Breast epithelium (tissue), 4 donors: ENCODE measurements around the gene ALKBH5. TPM values are rescaled to one million over a fixed set of nuclear protein-coding genes. Genes with fewer than 3 reads are reported as not detected.

Source experiments
- DNase-seq, 2 donors: peaks; one replicate each; pipeline ENCODE4 v3.0.0-alpha.2; 2019; ENCODE audit warnings: low spot score in 2 of 2
- H3K27ac ChIP-seq, 2 donors: fragments of 200-600 bp; sonication (generic) in 1 of 2; one replicate each; pipeline ENCODE4 v1.5.1; 2016 to 2019; ENCODE audit warnings: mild to moderate bottlenecking in 1 of 2
- H3K27me3 ChIP-seq, 2 donors: fragments of 200-600 bp; sonication (generic) in 1 of 2; one replicate each; pipeline versions ENCODE4 v1.5.1 to v1.6.0; 2017 to 2019; ENCODE audit warnings: control low read depth in 1 of 2, mild to moderate bottlenecking in 1 of 2
- H3K36me3 ChIP-seq: fragments of 200-600 bp; one replicate; pipeline ENCODE4 v1.5.1; 2019
- H3K4me1 ChIP-seq, 2 donors: fragments of 200-600 bp; sonication (generic); one replicate each; pipeline ENCODE4 v1.5.1; 2016 to 2019; ENCODE audit warnings: control low read depth in 1 of 2
- H3K4me3 ChIP-seq, 3 donors: fragments of 200-600 bp; sonication (generic); 1 replicate in 2 of 3; 2 replicates in 1 of 3; pipeline ENCODE4 v1.5.1; 2016 to 2019; ENCODE audit warnings: mild to moderate bottlenecking in 3 of 3, moderate library complexity in 2 of 3
- H3K9me3 ChIP-seq, 2 donors: fragments of 200-600 bp; sonication (generic) in 1 of 2; one replicate each; pipeline ENCODE4 v1.5.1; 2016 to 2019; ENCODE audit warnings: control low read depth in 1 of 2
- POLR2A ChIP-seq: fragments of 450-650 bp; IDR thresholded peaks from one replicate; pipeline ENCODE4 v1.6.1; 2016; ENCODE audit warnings: antibody characterized with exemption, mild to moderate bottlenecking, moderate library complexity
- POLR2AphosphoS5 ChIP-seq, 3 donors: sonication (generic); formaldehyde crosslinking; IDR thresholded peaks; one replicate each; pipeline ENCODE4 v1.6.1; 2017; ENCODE audit warnings: antibody characterized with exemption in 3 of 3
- intact Hi-C: fragments of 100-400 bp; cut with DNase I; formaldehyde crosslinking; loops from one replicate; pipeline ENCODE4 v1.15.1; 2023; ENCODE audit warnings: low total_unique reads
- total RNA-seq, 3 donors: library from RNA; depleted of rRNA; stranded (reverse); fragments of >200 nt; gene quantifications; one replicate each; pipeline ENCODE4 v1.1.0, GENCODE V29; 2016
- TF ChIP-seq, protein P1 (sequence below), 3 donors: fragments of 450-650 bp; IDR thresholded peaks; one replicate each; pipeline ENCODE4 v1.5.1; 2016 to 2017; ENCODE audit warnings: antibody characterized with exemption in 3 of 3, mild to moderate bottlenecking in 3 of 3, moderate library complexity in 3 of 3

Gene ALKBH5
- total RNA-seq, 3 donors from 2014 or later, result 80.0 to 90.0 (median 82.3) TPM

DNA sequence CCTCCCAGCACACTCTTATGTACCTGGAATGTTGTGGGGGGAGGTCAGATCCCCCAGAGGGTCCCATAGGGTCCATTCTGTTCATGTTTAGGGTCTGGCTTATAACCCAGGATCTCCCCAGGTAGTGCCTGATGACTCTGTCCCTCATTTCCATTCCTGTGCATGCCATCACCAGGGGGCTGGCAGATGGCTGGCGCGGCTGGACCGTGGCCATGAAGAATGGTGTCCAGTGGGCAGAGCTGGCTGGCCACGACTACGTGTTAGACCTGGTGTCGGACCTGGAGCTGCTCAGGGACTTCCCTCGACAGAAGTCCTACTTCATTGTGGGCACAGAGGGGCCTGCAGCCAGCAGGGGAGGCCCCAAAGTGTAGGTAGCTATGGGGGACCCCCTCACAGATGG, 35.0 kb upstream of the ALKBH5 start:
- Histone ChIP-seq H3K4me1 (peaks cover 4 to 6% of the 10 kb centered on the region in 2 donors), H3K9me3 (no peaks in the 10 kb centered on the region), H3K27ac (no peak overlapping the region), H3K4me3 (no peak overlapping the region), H3K27me3 (no peaks in the 10 kb centered on the region), H3K36me3 (no peaks in the 10 kb centered on the region)
- TF ChIP-seq, protein P1, sequence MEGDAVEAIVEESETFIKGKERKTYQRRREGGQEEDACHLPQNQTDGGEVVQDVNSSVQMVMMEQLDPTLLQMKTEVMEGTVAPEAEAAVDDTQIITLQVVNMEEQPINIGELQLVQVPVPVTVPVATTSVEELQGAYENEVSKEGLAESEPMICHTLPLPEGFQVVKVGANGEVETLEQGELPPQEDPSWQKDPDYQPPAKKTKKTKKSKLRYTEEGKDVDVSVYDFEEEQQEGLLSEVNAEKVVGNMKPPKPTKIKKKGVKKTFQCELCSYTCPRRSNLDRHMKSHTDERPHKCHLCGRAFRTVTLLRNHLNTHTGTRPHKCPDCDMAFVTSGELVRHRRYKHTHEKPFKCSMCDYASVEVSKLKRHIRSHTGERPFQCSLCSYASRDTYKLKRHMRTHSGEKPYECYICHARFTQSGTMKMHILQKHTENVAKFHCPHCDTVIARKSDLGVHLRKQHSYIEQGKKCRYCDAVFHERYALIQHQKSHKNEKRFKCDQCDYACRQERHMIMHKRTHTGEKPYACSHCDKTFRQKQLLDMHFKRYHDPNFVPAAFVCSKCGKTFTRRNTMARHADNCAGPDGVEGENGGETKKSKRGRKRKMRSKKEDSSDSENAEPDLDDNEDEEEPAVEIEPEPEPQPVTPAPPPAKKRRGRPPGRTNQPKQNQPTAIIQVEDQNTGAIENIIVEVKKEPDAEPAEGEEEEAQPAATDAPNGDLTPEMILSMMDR (IDR thresholded peaks at IDR 0.05), result no peak
- TF ChIP-seq POLR2AphosphoS5 (IDR thresholded peaks at IDR 0.05) (no peak), POLR2A (no peak)
- DNase-seq, result no peak
- intact Hi-C loops, result no loop called here

DNA sequence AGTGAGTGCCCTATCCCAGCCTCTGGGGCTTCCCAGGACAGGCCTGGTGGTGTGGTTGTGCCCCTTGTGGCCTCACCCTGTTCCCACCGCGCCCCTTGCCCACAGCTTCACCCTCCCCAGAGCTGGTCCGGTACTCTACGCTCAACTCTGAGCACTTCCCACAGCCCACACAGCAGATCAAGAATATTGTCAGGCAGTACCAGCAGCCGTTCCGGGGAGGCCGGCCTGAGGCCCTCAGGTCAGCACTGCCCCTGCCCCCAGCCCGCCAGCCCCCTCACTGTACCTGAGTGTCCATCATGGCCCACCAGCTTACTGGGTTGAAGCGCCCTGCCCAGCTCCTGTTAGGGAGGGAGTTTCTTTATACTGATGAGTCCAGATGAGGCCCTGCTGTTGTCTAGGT, 32.3 kb upstream of the ALKBH5 start:
- Histone ChIP-seq H3K4me1 (peaks cover 4 to 6% of the 10 kb centered on the region in 2 donors), H3K9me3 (no peaks in the 10 kb centered on the region), H3K27me3 (no peaks in the 10 kb centered on the region), H3K27ac (no peak overlapping the region), H3K36me3 (no peaks in the 10 kb centered on the region), H3K4me3 (no peak overlapping the region)
- DNase-seq, result no peak
- intact Hi-C loops, result no loop called here
- TF ChIP-seq POLR2AphosphoS5 (IDR thresholded peaks at IDR 0.05), result no peak
- TF ChIP-seq, protein P1 (IDR thresholded peaks at IDR 0.05), result no peak
- no peak for TF ChIP-seq POLR2A

DNA sequence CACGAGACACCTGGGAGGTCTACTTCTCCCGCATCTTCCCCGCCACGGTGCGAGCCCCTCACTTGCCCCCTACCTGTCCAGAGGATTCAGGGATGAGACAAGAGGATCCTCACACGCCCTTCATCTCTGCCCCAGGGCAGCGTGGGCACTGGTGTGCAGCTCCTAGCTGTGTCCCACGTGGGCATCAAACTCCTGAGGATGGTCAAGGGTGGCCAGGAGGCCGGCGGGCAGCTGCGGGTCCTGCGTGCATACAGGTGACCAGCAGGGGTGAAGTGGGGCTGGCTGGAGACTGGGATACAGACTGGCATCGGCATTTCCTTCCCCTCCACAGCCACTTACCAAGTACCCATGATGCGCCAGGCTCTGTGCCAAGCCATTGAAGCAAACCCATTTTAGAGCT, 28.4 kb upstream of the ALKBH5 start:
- Histone ChIP-seq H3K27ac (no peak overlapping the region), H3K36me3 (no peaks in the 10 kb centered on the region), H3K9me3 (no peaks in the 10 kb centered on the region), H3K4me1 (peaks cover 6 to 8% of the 10 kb centered on the region in 2 donors), H3K4me3 (no peak overlapping the region), H3K27me3 (no peaks in the 10 kb centered on the region)
- no peak for DNase-seq
- no peak for TF ChIP-seq POLR2AphosphoS5 (IDR thresholded peaks at IDR 0.05)
- TF ChIP-seq POLR2A, result no peak
- TF ChIP-seq, protein P1 (IDR thresholded peaks at IDR 0.05), result no peak
- intact Hi-C loops, result no loop called here

DNA sequence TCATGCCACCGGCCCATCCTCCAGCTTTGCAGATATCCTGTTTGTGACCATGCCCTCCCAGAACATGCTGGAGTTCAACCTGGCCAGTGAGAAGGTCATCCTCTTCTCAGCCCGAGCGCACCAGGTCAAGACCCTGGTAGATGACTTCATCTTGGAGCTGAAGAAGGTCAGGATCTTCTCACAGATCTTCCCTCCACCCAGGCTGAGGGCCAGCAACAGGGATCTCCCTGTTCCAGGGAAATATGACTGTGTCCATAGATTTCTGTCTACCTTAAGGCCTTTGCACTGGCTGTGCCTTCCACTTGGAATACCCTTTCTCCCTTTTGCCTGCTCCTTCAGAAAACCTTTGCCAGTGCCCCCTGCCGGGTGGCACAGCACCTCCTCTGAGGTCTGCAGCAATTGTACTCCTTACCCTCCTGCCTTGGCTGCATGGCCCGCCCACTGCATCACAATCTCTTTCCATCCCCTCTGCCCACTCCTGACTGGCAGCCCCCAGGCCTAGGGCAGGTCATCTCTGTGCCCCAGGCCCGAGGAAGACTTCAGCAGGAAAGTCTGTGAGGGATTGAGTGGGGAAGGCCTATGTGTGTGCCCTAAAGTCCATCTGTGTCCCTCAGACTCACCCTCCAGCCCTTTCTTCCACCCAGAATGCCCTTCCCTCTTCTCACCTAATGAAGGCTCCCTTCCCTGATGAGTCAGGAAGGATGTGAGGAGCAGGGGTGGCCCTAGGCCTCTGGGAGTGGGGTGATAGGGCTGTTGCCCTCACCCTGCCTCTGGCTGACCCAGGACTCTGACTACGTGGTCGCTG, 27.3 kb upstream of the ALKBH5 start:
- no peaks in the 10 kb centered on the region for H3K36me3 ChIP-seq
- no peak for DNase-seq
- H3K9me3 ChIP-seq, result no peaks in the 10 kb centered on the region
- no peaks in the 10 kb centered on the region for H3K27me3 ChIP-seq
- no peak for TF ChIP-seq POLR2A
- TF ChIP-seq, protein P1 (IDR thresholded peaks at IDR 0.05), result no peak
- no peak for TF ChIP-seq POLR2AphosphoS5 (IDR thresholded peaks at IDR 0.05)
- H3K27ac ChIP-seq, result peak overlapping the region; percentile 25 to 89
- intact Hi-C loops, result no loop called here
- H3K4me1 ChIP-seq, result peaks cover 6 to 8% of the 10 kb centered on the region in 2 donors
- no peak overlapping the region for H3K4me3 ChIP-seq

DNA sequence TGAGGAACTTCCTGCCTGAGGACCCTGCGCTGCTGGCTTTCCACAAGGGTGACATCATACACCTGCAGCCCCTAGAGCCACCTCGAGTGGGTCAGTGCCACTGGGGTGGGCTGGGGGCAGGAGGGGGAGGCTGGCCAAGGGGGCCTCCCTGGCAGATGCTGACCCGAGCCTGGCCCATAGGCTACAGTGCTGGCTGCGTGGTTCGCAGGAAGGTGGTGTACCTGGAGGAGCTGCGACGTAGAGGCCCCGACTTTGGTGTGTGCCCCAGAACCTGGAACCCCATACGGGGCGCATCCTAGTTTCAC, 26.7 kb upstream of the ALKBH5 start:
- Histone ChIP-seq H3K36me3 (no peaks in the 10 kb centered on the region), H3K9me3 (no peaks in the 10 kb centered on the region), H3K4me1 (peaks cover 6 to 8% of the 10 kb centered on the region in 2 donors), H3K27ac (peak overlapping the region in 1 of 2 donors; percentile 89), H3K4me3 (no peak overlapping the region), H3K27me3 (no peaks in the 10 kb centered on the region)
- intact Hi-C loops, result no loop called here
- no peak for TF ChIP-seq POLR2A
- TF ChIP-seq, protein P1 (IDR thresholded peaks at IDR 0.05), result no peak
- TF ChIP-seq POLR2AphosphoS5 (IDR thresholded peaks at IDR 0.05), result no peak
- DNase-seq, result no peak
